GM21737 (cell line): Measurements from ENCODE around the gene GRM1.

Source experiments
- ATAC-seq: cut with Tn5 transposase; IDR thresholded peaks from one replicate; pipeline ENCODE4 v1.9.1; 2021; ENCODE audit warnings: mild to moderate bottlenecking, moderate library complexity; ENCODE audit not compliant: unreplicated experiment

The GRM1 gene

DNA sequence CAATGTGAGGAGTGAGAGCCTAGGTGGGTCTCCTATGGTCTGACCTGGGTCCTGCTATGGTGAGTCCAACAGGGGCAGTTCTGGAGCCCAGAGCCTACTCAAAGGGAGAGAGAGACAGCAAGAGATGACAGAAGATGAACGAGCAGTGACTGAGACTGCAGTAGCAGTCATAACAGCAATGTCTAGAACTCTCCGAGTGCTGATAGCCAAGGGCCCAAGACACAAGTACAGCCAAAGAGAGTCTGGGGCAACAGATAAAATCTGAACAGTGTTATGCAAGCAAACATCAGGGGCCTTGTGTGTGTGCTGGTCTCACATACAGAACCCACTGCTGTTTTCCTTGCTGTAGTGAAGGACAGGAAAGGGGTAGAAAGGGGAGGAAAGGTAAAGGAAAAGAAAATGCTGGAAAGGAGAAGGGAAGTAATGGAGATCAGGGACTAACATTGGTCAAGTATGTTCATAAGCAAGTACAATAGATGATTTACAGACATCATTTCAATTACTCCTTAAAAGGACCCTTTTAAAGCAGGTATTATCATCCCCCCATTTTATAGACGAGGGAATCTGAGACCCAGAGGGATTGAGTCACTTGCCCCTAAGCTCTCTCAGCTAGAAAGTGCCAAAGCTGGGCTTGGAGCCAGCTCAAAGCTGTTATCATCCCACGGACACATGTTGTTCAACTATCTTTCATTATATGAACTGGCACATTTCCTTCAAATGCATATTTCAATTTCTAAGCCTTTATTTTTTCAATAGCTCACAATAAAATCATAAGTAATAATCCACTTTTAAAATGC is 332.5 kb downstream of the GRM1 start:
- ATAC-seq: no peak

- no peak for ATAC-seq
Measured at GRCh38 chr6:146363838-146364607, 335.2 kb downstream of the GRM1 start.

DNA sequence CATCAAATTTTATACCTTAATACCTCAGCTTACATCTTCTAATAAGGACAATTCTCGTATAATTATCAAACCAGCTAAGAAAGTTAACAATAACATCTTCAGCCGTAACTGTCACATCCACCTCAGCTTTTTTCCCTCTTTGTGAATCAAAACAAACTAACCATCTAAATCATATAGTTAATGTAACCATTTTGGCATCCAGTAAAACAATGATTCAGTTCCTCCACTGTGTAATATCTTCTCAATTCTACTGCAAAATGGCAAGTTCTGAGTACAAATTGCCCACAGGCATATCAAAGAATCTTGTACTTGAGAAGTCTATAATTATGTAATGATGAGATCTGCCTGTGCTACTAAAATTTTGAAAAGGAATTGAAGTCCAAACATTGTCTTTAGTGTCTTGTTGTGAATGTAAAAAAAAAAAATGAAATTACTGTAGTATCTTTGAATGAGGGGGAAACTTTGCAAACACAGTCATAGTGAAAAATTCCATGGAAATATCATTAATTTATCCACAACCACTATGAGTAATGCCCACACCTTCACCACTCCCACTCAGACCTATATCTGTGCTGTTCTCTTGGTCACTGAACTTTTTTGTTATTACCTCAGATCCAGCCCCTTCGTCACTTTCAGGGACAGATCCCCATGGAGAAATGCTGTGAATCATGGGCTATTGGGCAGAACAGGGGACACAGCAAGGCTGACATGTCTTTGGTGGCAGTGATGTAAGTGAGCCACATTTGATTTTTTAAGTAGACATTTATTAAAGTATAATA is 336.1 kb downstream of the GRM1 start:
- no peak for ATAC-seq

DNA sequence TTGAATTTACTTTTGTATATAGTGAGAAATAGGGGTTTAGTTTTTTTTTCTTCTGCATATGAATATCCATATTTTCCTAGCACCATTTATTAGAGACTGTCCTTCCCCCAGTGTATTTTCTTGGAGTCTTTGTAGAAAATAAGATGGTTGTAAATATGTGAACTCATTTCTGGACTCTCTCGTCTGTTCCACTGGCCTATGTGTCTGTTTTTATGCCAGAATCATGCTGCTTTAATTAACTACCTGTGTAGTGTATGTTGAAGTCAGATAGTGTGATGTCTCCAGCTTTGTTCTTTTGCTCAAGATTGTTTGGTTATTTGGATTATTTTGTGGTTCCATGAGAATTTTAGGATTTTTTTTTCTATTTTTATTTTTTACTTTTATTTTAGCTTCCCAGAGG is 338.2 kb downstream of the GRM1 start:
- no peak for ATAC-seq

DNA sequence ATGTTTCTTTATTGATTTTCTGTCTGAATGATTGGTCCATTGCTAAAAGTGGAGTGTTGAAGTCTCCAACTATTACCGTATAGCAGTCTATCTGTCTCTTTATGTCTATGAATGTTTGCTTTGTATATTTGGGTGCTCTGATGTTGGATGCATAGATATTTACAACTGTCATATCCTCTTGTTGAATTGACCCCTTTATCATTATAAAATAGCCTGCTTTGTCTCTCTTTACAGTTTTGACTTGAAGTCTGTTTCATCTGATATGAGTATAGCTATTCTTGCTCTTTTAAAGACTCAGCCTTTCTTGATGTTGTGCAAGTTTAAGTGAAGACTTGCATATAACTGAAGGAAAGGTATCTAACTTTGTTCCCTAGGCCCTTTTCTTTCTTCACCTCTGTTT is 341.0 kb downstream of the GRM1 start:
- ATAC-seq: no peak

GRCh38 chr6:146381486-146381885 is 352.6 kb downstream of the GRM1 start:
- ATAC-seq: no peak

- ATAC-seq: no peak
Measured at GRCh38 chr6:146388736-146389364, 360.0 kb downstream of the GRM1 start.

DNA sequence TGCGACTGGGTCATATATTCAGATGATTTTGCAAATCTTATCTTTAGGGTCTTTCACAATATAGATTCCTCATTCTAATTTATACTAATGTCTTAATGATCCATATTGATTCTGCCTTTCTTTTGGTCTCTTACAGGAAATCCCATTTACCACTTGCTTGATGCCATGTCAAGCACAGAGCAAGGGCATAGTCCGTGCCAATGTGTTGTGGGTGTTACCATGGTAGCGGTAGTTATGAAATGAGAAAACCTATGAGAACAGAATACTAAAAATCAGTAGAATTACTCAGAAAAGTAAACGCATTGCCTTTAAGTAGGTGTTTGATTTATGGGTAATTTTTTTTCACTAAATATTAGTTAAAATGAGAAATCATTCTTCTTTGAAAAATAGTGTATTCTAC is 360.9 kb downstream of the GRM1 start:
- ATAC-seq: no peak

DNA sequence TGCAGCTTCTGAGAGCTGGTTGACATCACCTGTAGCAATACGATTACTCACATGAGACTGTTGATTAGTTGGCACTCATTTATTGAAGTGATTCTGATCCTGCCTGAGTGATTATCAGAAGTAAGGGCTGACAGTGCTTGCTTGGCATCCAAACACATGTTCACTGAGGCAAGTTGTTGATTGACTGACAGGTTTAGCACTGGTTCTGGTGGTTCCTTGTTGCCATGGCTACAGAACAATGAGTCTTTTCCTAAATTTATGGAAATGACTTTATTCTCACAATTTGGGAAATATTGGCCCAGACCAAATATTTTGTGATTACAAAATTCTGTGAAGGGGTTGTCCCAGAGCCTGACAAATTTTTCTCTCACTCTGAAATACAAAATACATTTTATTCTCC is 368.8 kb downstream of the GRM1 start:
- ATAC-seq: no peak

- ATAC-seq: no peak
Measured at GRCh38 chr6:146402476-146402875, 373.6 kb downstream of the GRM1 start.

DNA sequence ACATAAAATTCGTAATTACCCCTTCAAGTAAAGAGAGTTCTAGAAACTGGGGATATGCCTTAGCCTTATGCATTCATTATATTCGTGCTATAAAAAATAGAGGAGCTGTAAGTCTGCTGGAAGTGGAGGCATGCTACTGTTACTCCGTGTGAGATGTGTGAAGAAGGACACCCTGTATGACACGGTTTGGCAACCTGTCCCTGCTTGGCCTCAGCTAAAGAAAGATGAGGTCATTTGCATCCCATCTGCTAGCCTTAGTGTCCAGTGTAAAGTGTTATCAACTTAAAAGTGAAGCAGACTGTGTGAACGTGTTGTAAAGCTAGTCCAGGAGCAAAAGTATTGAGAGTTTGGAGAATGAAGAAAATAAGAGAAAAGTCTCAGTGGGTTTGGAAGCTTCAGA is 379.7 kb downstream of the GRM1 start:
- ATAC-seq: no peak

DNA sequence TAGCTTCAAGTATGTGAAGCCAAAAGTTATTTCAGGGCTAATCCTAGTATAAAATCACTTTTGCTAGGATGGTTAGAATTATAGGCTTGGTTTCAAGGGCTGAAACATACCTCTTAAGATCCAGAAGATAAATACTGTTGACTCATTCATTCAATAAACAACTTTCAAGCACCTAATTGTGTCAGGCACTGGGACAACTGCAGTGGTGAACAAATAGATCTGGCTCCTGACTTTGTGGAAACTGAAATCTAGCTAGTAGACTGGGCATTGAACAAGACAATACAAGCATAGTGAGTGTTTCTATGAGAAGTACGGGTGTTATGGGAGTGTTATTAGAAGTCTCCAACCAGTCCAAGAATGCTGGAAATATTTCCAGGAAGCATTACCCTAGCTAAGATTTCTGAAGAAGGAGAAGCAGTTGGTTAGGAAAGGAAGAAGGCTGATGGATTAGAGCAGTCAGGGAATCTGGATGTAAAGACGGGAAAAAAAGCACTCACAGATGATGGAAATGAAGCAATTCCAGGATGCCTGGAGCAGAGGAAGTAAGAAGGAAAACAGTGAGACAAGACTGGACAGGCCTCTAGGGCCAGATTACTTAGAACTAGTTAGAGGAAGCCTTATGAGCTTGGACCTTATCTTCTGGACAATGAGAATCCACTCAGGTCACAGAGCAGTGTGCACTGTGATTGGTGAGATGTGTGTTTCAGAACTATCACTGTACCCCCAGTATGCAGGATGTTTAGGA is 382.2 kb downstream of the GRM1 start:
- ATAC-seq: no peak

- ATAC-seq: no peak
Measured at GRCh38 chr6:146419576-146419975, 390.7 kb downstream of the GRM1 start.

GRCh38 chr6:146420255-146420654 is 391.4 kb downstream of the GRM1 start:
- no peak for ATAC-seq

DNA sequence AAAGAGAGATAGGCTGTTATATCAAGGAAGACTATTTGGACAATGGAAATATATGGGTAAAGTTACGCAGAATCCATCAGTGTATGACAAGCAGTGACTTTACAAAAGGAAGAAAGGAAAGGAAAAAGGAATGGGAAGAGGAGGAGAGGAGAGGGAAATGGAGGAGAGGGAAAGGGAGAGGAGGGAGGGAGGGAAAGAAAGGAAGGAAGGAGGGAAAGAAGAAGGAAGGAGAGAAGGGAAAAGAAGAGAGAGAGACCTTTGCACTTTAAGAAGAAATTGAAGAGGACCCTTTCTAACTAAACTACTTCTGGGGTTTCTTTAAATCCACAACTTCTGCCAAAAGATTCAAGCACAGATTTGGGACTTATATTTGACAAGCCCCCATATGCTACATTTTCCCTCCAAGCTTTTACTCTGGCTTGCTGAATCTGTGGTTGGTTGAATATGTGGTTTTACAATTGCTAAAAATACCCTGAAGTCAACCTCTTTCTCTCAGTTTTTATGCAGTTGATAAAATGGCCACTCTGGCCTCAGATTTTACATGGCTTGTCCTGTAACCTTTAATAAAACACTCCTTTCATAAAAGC is 394.0 kb downstream of the GRM1 start:
- no peak for ATAC-seq

- no peak for ATAC-seq
Measured at GRCh38 chr6:146423452-146423851, 394.6 kb downstream of the GRM1 start.

GRCh38 chr6:146426516-146426915 is 397.7 kb downstream of the GRM1 start:
- no peak for ATAC-seq

GRCh38 chr6:146429831-146430230 is 401.0 kb downstream of the GRM1 start:
- no peak for ATAC-seq

DNA sequence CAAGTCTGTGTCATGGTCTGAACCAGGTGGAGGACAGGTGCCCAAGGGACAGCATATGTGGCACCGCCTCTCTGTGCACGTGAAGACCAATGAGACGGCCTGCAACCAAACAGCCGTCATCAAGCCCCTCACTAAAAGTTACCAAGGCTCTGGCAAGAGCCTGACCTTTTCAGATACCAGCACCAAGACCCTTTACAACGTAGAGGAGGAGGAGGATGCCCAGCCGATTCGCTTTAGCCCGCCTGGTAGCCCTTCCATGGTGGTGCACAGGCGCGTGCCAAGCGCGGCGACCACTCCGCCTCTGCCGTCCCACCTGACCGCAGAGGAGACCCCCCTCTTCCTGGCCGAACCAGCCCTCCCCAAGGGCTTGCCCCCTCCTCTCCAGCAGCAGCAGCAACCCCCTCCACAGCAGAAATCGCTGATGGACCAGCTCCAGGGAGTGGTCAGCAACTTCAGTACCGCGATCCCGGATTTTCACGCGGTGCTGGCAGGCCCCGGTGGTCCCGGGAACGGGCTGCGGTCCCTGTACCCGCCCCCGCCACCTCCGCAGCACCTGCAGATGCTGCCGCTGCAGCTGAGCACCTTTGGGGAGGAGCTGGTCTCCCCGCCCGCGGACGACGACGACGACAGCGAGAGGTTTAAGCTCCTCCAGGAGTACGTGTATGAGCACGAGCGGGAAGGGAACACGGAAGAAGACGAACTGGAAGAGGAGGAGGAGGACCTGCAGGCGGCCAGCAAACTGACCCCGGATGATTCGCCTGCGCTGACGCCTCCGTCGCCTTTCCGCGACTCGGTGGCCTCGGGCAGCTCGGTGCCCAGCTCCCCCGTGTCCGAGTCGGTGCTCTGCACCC is 405.2 kb downstream of the GRM1 start:
- no peak for ATAC-seq
